Measurements from ENCODE around the gene ASIC2.

The ASIC2 gene

GRCh38 chr17:33049781-33050414 lies 243.2 kb downstream of the ASIC2 start:
- no peak overlapping the region for H3K4me2 ChIP-seq (ENCODE audit: low read length)
- TF ChIP-seq EZH2 (IDR thresholded peaks at IDR 0.05; ENCODE audit: borderline replicate concordance, low read length), result no peak
- TF ChIP-seq CTCF (IDR thresholded peaks at IDR 0.05; ENCODE audit: low read length), result peak; percentile 79
- no peaks in the 10 kb centered on the region for H3K36me3 ChIP-seq (ENCODE audit: insufficient read depth, low read length)
- no peak overlapping the region for H3K27ac ChIP-seq (ENCODE audit: low read depth, low read length, poor library complexity, severe bottlenecking)
- no peaks in the 10 kb centered on the region for H3K27me3 ChIP-seq (ENCODE audit: insufficient read depth, low read length)
- no peaks in the 10 kb centered on the region for H3K79me2 ChIP-seq (ENCODE audit: insufficient read depth, low read length)
- no peaks in the 10 kb centered on the region for H4K20me1 ChIP-seq (ENCODE audit: insufficient read depth, low read length)
- H3K9me3 ChIP-seq (ENCODE audit: low read length), result no peaks in the 10 kb centered on the region
- no peak overlapping the region for H3K4me3 ChIP-seq (ENCODE audit: low read depth, low read length, poor library complexity, severe bottlenecking)
- H3K9ac ChIP-seq (ENCODE audit: low read length), result no peak overlapping the region
- H3K9me2 ChIP-seq (ENCODE audit: low read depth, low read length), result no peaks in the 10 kb centered on the region
- no peaks in the 10 kb centered on the region for H3K4me1 ChIP-seq (ENCODE audit: insufficient read depth, low read length, severe bottlenecking)
- no peak overlapping the region for H2AFZ ChIP-seq (ENCODE audit: low read length)
- no peaks in the 10 kb centered on the region for H3F3A ChIP-seq (ENCODE audit: insufficient read depth, low read length)

GRCh38 chr17:33046361-33047255 lies 246.5 kb downstream of the ASIC2 start:
- H3K4me2 ChIP-seq (ENCODE audit: low read length), result no peak overlapping the region
- H3K4me1 ChIP-seq (ENCODE audit: insufficient read depth, low read length, severe bottlenecking), result no peaks in the 10 kb centered on the region
- H2AFZ ChIP-seq (ENCODE audit: low read length), result no peak overlapping the region
- H3K4me3 ChIP-seq (ENCODE audit: low read depth, low read length, poor library complexity, severe bottlenecking), result no peak overlapping the region
- no peak for TF ChIP-seq EZH2 (IDR thresholded peaks at IDR 0.05; ENCODE audit: borderline replicate concordance, low read length)
- no peak for TF ChIP-seq CTCF (IDR thresholded peaks at IDR 0.05; ENCODE audit: low read length)
- H3K27me3 ChIP-seq (ENCODE audit: insufficient read depth, low read length), result no peaks in the 10 kb centered on the region
- H3K9me2 ChIP-seq (ENCODE audit: low read depth, low read length), result no peaks in the 10 kb centered on the region
- H3K36me3 ChIP-seq (ENCODE audit: insufficient read depth, low read length), result no peaks in the 10 kb centered on the region
- H3K9me3 ChIP-seq (ENCODE audit: low read length), result no peaks in the 10 kb centered on the region
- H3K9ac ChIP-seq (ENCODE audit: low read length), result no peak overlapping the region
- H3K27ac ChIP-seq (ENCODE audit: low read depth, low read length, poor library complexity, severe bottlenecking), result no peak overlapping the region
- no peaks in the 10 kb centered on the region for H4K20me1 ChIP-seq (ENCODE audit: insufficient read depth, low read length)
- no peaks in the 10 kb centered on the region for H3F3A ChIP-seq (ENCODE audit: insufficient read depth, low read length)
- no peaks in the 10 kb centered on the region for H3K79me2 ChIP-seq (ENCODE audit: insufficient read depth, low read length)

GRCh38 chr17:33045216-33045615 lies 247.9 kb downstream of the ASIC2 start:
- Histone ChIP-seq H3F3A (ENCODE audit: insufficient read depth, low read length) (no peaks in the 10 kb centered on the region), H3K36me3 (ENCODE audit: insufficient read depth, low read length) (no peaks in the 10 kb centered on the region), H3K79me2 (ENCODE audit: insufficient read depth, low read length) (no peaks in the 10 kb centered on the region), H3K9me2 (ENCODE audit: low read depth, low read length) (no peaks in the 10 kb centered on the region), H4K20me1 (ENCODE audit: insufficient read depth, low read length) (no peaks in the 10 kb centered on the region), H3K27me3 (ENCODE audit: insufficient read depth, low read length) (no peaks in the 10 kb centered on the region), H3K4me2 (ENCODE audit: low read length) (no peak overlapping the region), H3K4me1 (ENCODE audit: insufficient read depth, low read length, severe bottlenecking) (no peaks in the 10 kb centered on the region), H3K9me3 (ENCODE audit: low read length) (no peaks in the 10 kb centered on the region), H3K27ac (ENCODE audit: low read depth, low read length, poor library complexity, severe bottlenecking) (no peak overlapping the region), H2AFZ (ENCODE audit: low read length) (no peak overlapping the region), H3K9ac (ENCODE audit: low read length) (no peak overlapping the region), H3K4me3 (ENCODE audit: low read depth, low read length, poor library complexity, severe bottlenecking) (no peak overlapping the region)
- TF ChIP-seq CTCF (IDR thresholded peaks at IDR 0.05; ENCODE audit: low read length) (no peak), EZH2 (IDR thresholded peaks at IDR 0.05; ENCODE audit: borderline replicate concordance, low read length) (no peak)

Measured in OCI-LY1 (cell line).